ENCODE measurements around the gene ZGLP1.

ZGLP1 gene

GRCh38 chr19:10258080-10258710, 51.4 kb downstream of the ZGLP1 start:
- H3K4me3 ChIP-seq (ENCODE audit: insufficient read length, low read depth) = no peak overlapping the region
- no peaks in the 10 kb centered on the region; the same call in 1 of the 2 replicates for H3K9me3 ChIP-seq (ENCODE audit: insufficient read depth, low read length)
- TF ChIP-seq SUZ12 (IDR thresholded peaks at IDR 0.05; ENCODE audit: extremely low read depth, insufficient read depth, insufficient read length) (no peak), YY1 (IDR thresholded peaks at IDR 0.05; ENCODE audit: insufficient read depth, insufficient read length) (no peak), ZNF274 (IDR thresholded peaks at IDR 0.05; ENCODE audit: low read depth, low read length) (no peak)
- peaks cover 65% of the 10 kb centered on the region for H3K36me3 ChIP-seq (ENCODE audit: insufficient read depth, insufficient read length, low read length)
- no peak for DNase-seq (ENCODE audit: low read depth, low spot score)
- peaks cover 9% of the 10 kb centered on the region for H3K4me1 ChIP-seq (ENCODE audit: insufficient read depth, insufficient read length)
- H3K9ac ChIP-seq (ENCODE audit: insufficient read length, low read depth) = no peak overlapping the region
- H3K27me3 ChIP-seq (ENCODE audit: insufficient read depth, insufficient read length) = no peaks in the 10 kb centered on the region

GRCh38 chr19:10256970-10257615, 52.5 kb downstream of the ZGLP1 start:
- no peak overlapping the region for H3K4me3 ChIP-seq (ENCODE audit: insufficient read length, low read depth)
- no peak for DNase-seq (ENCODE audit: low read depth, low spot score)
- no peaks in the 10 kb centered on the region; the same call in 1 of the 2 replicates for H3K9me3 ChIP-seq (ENCODE audit: insufficient read depth, low read length)
- H3K4me1 ChIP-seq (ENCODE audit: insufficient read depth, insufficient read length) = peaks cover 9% of the 10 kb centered on the region
- no peak overlapping the region for H3K9ac ChIP-seq (ENCODE audit: insufficient read length, low read depth)
- no peaks in the 10 kb centered on the region for H3K27me3 ChIP-seq (ENCODE audit: insufficient read depth, insufficient read length)
- TF ChIP-seq YY1 (IDR thresholded peaks at IDR 0.05; ENCODE audit: insufficient read depth, insufficient read length) = no peak
- no peak for TF ChIP-seq SUZ12 (IDR thresholded peaks at IDR 0.05; ENCODE audit: extremely low read depth, insufficient read depth, insufficient read length)
- no peak for TF ChIP-seq ZNF274 (IDR thresholded peaks at IDR 0.05; ENCODE audit: low read depth, low read length)
- H3K36me3 ChIP-seq (ENCODE audit: insufficient read depth, insufficient read length, low read length) = peaks cover 65% of the 10 kb centered on the region

DNA sequence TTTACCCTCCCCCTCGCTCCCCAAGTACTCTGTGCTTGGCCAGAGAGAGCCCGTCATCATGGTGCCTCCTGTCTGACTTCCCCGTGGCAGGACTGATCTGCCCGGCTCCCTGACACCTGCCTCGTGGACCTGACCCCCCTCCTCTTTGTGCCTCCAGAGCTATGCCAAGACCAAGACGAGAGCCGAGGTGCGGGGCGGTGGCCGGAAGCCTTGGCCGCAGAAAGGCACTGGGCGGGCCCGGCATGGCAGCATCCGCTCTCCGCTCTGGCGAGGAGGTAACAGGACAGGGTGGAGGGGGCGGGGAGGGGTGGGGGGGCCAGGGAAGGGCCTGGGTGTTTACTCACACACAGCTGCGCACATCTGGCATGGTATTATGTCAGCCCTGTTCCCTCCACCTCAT, 53.1 kb downstream of the ZGLP1 start:
- Histone ChIP-seq H3K4me1 (ENCODE audit: insufficient read depth, insufficient read length) (peaks cover 9% of the 10 kb centered on the region), H3K9ac (ENCODE audit: insufficient read length, low read depth) (no peak overlapping the region), H3K9me3 (ENCODE audit: insufficient read depth, low read length) (no peaks in the 10 kb centered on the region; the same call in 1 of the 2 replicates), H3K27me3 (ENCODE audit: insufficient read depth, insufficient read length) (no peaks in the 10 kb centered on the region), H3K4me3 (ENCODE audit: insufficient read length, low read depth) (no peak overlapping the region), H3K36me3 (ENCODE audit: insufficient read depth, insufficient read length, low read length) (peaks cover 65% of the 10 kb centered on the region)
- TF ChIP-seq ZNF274 (IDR thresholded peaks at IDR 0.05; ENCODE audit: low read depth, low read length) (no peak), SUZ12 (IDR thresholded peaks at IDR 0.05; ENCODE audit: extremely low read depth, insufficient read depth, insufficient read length) (no peak), YY1 (IDR thresholded peaks at IDR 0.05; ENCODE audit: insufficient read depth, insufficient read length) (no peak)
- DNase-seq (ENCODE audit: low read depth, low spot score) = no peak

DNA sequence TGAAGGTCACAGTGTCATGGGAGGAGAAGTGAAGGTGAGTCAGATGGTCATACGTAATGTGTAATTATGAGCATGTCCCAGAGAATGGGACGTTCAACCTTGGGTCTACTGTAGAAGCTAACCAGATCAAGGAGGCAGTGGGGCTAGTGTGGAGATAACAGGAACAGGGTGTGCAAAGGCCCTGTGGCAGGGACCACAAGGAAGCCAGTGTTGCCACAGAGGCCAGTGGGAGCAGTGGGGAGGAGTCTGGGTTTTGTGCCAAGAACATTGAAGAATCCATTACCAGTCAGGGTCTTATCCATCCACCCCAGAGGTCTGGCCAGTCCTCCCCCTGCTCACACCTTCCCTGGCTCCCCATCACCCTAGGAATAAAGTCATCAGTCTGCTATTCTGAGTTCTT, 54.3 kb downstream of the ZGLP1 start:
- H3K36me3 ChIP-seq (ENCODE audit: insufficient read depth, insufficient read length, low read length) = peaks cover 65% of the 10 kb centered on the region

More for the DNA sequence above, 54.3 kb downstream of the ZGLP1 start:
- no peaks in the 10 kb centered on the region for H3K27me3 ChIP-seq (ENCODE audit: insufficient read depth, insufficient read length)
- no peak for DNase-seq (ENCODE audit: low read depth, low spot score)
- H3K4me3 ChIP-seq (ENCODE audit: insufficient read length, low read depth) = no peak overlapping the region
- H3K9ac ChIP-seq (ENCODE audit: insufficient read length, low read depth) = no peak overlapping the region
- H3K9me3 ChIP-seq (ENCODE audit: insufficient read depth, low read length) = no peaks in the 10 kb centered on the region; the same call in 1 of the 2 replicates
- no peak for TF ChIP-seq ZNF274 (IDR thresholded peaks at IDR 0.05; ENCODE audit: low read depth, low read length)
- no peak for TF ChIP-seq SUZ12 (IDR thresholded peaks at IDR 0.05; ENCODE audit: extremely low read depth, insufficient read depth, insufficient read length)
- peaks cover 8% of the 10 kb centered on the region for H3K4me1 ChIP-seq (ENCODE audit: insufficient read depth, insufficient read length)

All from NT2/D1 (cell line).